CD4-positive, alpha-beta T cell treated with Interleukin-6 at 100 ng/mL for 8 hours (primary cell): ENCODE measurements around the gene PDGFB.
A peak's percentile ranks its signal among the peaks of the same experiment; 100 is the strongest.

ENCODE experiments used
- DNase-seq: peaks from one replicate; pipeline ENCODE4 v3.0.0-alpha.2; 2020; ENCODE audit warnings: mixed read lengths, low spot score

PDGFB gene

DNA sequence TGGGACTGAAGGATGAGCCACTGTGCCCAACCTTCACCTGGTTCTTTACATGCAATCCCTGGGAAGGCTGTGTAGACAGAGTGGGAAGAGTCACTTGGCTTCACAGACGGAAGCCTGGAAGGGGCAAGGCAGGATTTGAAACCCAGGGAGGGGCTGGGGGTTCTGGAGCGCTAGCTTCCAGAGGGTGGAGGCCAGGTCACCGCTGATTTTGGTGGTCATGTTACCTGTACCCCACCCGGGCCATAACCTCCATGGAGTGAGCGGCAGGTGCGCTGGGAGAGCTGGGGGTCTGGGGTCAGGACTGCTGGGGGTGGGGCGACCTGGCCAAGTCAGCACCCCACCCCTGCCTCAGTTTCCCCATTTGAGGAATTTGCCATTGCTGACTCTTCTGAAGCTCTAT lies 38.3 kb downstream of the PDGFB start:
- no peak for DNase-seq

DNA sequence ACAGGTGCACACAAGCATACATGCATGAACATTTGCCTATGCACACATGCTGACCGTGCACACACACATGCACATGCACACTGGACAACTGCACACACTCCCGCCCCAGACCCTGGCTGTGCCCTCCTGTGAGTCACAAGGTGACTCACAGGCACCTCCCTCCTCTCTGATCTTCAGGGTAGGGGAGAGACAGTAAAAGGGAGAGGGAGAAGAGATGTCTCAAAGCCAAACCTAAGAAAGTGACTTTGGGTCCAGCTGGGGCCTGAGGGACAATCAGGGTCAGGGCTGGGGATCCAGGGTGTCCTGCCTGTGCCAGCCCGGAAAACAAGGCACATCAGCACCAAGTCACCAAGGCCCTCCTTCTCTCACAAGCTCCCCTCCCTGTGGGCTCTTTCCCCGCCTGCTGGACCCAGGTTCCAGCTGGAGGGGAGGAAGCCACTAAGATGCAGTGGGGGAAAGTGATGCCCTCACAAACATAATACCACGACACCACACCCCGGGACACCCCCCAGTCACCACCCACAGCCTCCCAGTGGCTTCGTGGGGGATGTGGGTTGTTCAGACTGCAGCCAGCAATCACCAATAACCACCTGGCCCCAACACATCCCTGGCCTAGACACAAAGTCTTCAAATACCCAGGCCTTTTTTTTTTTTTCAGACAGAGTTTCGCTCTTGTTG lies 39.3 kb downstream of the PDGFB start:
- DNase-seq = peak; percentile 18

DNA sequence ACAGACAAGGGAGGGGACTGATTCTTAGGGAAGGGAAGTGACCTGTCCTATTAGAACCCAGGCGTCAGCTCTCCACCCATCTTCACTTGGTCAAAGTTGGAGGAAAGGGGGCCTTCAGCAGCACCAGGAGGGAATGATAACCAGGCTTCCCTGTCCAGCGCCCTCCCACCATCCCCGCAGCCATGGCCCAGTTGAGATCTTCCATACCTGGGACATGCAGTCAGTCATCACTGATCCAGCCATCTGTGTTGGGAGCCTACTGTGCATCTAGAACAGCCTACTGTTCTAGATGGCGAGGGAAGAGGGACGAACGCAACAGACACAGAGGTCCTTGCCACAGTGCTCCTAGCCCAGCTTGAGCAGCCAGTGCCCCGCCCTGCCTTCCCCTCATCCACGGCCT lies 40.6 kb downstream of the PDGFB start:
- DNase-seq = no peak

DNA sequence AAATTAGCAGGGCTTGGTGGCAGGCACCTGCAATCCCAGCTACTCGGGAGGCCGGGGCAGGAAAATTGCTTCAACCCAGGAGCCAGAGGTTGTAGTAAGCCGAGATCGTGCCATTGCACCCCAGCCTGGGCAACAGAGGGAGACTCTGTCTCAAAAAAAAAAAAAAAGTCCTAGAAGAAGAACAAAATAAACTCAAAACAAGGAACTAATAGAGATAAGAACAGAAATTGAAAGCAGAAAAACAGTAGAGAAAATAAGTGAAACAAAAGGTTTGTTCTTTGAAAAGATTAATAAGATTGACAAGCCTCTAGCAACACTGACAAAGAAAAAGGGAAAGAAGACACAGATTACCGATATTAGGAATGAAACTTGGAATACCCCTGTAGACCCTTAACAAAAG lies 47.2 kb downstream of the PDGFB start:
- DNase-seq = no peak

DNA sequence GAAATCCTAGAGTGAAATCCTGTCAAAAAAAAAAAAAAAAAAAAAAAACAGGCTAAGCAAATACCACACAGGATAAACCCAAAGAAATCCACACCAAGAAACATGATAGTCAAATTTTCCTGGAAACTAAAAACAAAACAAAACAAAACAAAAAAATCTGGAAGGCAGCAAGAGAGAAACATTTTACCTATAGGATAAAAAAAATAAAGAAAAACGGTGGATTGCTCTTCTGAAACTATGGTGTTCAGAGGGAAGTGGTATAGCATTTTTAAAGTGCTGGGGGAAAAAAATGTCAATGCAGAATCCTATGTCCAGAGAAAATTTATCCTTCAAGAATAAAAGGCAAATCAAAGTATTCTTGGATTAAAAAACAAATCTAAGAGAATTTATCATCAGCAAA lies 50.7 kb downstream of the PDGFB start:
- no peak for DNase-seq

DNA sequence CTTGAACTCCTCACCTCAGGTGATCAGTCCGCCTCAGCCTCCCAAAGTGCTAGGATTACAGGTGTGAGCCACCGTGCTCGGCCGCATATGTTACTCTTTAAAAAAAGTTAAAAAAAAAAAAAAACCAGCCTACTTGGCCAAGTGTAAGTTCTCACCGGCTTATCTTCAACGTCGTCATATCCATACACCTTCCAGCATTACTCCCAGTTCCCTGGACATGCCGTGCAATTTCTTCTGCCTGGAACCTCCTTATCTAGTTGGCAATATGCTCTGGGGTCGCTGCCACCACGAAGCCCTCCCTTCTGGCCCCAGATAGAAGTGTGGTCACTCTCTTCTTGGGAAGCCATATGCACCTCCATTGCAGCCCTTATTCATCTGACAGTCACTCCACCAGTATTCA lies 56.0 kb downstream of the PDGFB start:
- DNase-seq = no peak

DNA sequence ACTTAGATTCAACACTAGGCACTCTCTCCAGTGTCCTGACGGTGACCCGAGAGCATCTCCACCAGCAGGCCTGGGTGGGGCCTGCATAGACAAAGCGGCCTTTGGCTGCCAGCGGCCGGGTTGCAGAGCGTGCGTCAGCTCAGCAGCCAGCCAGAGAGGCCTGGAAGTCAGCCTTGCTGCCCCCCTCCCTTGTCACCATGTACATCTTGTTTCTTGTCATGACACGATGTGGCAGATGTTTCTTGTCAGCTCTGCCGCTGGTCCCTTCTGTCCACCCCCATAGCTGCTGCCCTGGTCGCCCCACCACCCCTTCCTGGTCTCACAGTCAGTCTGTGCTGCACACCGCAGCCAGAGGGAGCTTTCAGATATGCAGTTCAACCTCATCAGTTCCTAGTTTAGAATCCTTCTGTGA lies 59.2 kb downstream of the PDGFB start:
- DNase-seq = no peak

DNA sequence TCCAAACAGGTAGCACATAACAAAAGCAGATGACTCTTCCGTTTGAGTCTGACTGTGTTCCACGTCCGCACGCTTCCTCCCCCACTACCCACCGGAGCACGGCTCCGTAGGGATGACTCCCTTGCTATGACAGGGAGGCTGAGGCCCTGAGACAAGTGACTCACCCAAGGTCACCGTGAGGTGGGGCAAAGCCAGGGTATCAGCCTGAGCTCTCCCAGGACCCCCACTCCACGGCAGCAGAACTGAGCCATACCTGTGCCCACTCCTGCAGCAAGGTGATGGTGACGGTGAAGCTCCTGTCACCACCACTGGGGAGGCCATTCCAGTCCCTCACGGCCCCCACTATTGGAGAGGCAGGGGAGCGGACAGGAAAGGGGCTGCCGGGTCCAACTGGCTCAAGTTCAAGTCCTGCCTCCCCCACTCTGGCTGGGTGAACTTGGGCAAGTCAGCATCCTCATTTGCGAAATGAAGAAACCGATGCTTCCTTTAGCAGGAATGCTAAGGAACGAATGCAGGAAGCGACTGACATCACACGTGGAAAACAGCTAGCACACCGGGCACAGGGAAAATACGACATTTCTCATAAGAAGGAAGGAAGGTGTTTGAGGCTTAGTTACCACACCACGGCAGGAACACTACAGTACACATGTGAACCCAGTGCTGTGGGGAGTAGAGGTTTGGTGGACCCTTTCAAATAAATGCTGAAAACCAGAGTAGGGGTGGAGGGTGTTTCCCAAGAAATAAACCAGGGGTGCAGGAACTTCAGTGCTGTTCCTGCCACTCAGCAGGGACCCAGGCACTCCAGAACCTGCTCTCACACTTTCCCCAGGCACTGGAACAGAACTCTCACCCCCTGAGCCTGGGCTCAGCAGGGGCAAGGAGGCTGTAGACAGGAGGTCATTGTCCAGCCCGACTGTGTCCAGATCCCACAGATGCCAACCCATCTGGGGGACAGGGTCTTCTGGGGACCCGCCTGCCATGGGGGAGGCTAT lies 59.9 kb downstream of the PDGFB start:
- no peak for DNase-seq

DNA sequence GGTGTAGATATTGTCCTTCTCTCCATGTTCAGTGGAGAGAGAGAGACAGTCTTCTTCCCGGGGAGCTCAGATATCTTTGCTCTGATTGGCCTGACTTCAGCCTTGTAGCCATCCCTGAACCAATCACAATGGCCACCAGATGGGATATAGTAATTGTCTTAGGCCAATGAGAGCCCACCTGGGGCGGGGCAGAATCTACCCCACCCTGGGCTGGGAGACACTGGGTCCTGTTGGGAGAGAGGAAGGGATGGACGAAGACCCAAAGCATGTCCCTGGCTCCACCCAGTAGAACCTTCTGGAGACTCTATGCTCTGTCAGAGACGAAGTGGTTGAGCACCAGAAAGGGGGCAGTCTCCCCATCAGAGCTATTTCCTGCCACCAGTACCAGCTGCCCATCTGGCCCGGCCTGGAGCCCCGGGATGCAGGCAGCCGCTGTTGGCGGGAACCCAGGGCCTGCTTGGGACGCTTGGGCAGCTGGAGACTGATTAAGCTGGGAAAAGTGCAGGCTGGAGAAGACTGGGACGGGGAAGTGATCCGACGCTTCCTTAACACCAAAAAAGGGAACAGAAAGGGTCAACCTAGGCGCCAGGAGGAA lies 60.7 kb downstream of the PDGFB start:
- no peak for DNase-seq

DNA sequence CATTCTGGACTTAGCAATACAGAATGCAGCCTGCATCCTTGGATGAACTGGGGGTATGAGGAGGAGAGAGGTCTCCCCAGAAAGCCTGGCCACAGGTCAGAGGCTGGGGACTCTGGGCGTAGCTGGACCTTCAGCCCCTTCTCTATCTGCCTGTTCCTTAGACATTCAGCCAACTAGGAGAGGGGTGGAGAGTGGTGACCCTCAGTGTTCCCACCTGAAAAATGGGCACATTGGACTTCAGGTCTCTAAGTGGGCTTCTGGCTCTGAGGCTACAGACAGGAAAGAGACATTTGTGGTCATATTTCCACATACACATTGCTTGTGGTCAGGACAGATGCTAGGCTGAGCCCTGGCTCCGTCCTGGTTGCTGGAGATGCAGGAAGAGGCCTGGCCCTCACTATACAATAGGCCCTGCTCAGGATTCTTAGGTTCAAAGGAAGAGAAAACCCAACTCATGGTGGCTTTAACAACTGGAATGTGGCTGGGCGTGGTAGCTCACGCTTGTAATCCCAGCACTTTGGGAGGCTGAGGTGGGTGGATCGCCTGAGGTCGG lies 62.2 kb downstream of the PDGFB start:
- DNase-seq = no peak

DNA sequence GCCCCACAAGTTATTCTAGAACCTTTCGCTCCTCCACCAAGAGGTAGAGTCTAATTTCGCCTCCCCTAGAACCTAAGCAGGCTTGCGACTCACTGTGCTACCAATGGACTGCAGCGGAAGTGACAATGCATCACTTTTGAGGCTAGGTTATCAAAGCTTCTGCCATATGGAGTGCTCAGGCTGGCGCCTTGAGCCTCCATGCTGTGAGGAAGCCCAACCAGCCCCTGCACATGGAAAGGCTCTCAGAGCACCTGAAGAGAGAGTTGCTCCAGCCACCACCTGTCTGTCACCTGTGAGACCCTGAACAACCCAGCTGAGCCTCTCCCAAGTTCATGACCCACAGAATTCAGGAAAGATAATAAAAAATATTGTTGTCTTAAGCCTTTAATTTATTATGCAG lies 63.0 kb downstream of the PDGFB start:
- no peak for DNase-seq

DNA sequence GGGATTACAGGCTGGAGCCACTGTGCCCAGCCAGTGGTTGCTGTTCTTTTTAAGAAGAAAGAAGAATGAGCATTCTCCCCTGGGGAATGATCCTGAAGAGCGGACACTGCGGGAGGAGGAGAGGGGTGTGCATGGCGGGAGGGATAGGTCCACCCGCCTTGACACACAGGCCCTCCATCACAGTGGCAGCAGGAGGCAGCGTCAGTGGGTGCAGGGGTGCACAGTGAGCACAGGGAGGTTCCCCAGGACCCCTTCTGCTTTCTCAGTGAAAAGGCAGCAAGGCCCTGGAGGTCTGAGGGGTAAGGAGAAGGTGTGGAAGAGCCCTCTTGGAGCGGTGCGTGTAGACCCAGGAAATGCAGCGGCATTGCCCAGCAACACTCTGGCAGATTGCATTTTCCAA lies 63.4 kb downstream of the PDGFB start:
- DNase-seq = no peak

DNA sequence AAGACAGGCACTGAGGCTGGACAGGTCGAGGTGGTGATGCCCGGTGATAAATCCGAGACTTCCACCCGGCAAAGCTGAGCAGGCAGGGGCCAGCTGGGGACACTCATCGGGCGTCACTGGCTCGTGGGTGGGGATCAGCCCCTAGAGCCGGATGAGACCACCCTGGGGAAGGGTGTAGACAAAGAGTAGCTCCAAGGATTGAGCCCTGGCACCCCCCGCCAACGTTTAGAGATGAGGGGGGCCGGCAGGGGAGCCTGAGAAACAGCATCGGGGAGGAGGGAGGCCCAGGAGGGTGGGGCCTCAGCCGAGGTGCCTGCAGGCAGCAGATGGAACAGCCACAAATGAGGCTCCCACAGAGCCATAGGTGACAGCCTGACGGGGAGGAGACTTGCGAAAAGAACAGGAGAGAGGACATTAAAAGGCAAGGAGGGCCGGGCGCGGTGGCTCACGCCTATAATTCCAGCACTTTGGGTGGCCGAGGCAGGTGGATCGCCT lies 64.9 kb downstream of the PDGFB start:
- DNase-seq = no peak

DNA sequence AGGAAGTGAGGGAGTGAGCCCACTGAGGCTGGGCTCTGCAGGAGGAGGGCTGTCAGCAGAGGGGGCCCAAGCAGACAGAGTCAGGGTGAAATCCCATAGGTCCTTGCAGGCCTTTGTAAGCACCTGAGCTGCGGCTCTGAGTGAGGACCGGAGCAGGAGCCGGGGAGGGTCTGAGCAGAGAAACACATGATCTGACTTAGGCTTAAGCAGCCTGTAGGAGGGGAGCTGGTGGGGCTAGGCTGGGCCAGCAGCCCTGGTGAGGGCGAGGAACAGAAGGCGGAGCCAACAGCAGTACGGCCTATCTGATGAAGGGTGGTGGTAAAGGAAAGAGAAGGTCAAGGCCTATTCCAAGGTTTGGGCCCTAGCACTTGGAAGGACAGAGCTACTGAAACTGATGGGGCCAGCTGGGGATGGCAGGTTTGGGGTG lies 65.4 kb downstream of the PDGFB start:
- DNase-seq = no peak

DNA sequence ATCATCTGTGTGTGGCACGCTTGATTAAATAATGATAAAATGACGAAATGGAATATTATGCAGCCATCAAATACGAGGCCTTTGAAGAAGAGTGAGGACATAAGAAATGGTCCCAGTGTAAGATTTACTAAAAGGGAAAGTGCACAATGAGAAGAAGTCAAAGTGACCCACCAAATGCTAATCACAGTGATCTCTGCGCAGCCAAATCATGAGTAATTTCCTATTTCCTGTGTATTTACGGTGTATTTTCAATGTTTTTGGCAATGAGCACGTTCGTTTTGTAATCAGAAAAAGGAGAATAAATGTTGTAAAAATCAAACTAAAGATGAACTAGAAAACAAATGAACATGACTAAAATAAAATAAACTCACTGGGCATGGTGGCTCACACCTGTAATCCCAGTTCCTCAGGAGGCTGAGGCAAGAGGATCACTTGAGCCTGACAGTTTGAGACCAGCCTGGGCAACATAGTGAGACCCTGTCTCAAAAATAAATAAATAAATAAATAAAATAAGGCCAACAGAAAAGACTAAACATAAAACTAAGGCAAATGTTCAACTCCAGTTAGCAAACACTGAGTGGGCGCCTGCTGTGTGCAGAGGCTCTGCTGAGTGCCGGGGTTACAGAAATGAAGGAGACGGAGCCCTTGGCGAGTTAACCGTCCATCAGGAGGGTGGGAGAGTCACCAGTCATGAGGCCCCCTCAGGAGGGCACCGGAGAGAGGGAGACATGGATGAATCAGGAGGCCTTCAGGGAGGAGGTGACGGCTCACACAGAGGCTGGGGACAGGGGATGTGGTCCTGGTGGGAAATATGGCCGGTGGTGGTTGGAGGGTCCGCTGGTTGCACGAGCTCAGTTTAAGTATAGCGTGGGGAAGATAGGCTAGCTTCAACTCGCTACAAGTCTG lies 66.3 kb downstream of the PDGFB start:
- no peak for DNase-seq

DNA sequence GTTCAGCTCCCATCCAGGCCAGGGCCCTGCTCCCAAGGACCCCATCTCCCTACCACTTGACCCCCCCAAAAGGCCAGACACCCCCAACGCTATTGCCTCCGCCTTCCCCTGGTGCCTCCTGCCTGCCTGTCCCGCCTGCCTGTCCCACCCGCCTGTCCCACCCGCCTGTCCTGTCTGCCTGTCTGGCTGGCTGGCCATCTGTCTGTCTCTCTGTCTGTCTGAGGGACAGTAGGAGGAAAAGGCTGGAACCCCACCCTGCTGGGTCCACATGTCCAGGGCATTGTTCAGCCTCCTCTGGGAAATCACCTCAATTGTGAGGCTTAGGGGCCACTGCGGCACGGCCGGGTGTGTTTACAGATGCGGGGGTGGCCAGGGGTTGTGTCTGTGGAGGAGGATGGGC lies 67.0 kb downstream of the PDGFB start:
- no peak for DNase-seq

DNA sequence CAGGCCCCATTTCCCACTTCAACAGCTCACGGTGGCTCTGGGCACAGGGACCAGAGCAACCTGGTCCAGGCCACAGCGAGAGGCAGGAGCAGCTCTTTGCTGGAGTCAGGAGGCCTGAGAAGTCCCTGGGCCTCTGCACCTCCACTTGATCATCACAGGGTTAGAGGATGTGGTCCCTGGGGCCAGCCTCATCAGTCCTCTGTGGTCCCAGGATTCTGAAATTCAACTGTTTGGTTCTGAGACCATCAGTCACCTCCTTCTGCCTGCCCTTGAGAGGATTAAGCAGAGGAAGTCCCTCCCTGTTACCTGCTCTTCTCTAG lies 67.4 kb downstream of the PDGFB start:
- DNase-seq = no peak

DNA sequence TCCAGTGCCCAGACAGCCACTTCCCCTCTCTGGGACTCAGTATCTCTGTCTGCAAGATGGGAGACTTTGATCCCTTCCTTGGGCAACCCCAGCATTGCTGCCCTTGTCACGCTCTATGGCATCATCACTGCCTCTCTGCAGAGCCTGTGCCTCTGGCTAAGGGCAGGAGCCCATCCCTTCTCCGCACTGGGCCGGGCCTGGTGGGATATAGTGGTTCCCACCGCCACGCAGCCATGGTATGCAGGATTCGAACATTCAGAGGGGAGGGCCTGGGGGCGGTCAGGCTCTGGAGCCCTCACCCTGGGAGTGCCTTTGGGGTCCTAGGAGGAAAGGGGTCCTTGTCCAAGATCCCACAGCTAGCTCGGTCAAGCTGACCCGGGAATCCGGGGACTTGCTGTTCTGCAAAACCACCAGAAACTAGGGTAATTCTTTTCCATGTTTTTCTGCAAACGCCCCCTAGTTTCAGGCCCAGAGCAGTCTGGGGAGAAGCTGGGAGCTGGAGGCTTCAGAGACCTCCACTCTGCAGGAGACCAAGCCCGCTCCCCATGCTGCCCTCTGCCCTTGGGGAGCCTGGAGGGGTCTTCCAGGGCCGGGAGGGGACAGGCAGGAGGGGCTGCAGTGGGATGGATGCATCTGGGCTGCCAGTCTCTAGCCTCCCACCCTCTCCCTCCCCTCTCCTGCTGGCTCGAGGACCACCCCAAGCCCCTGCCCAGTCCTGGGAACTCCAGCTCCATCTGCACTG lies 67.9 kb downstream of the PDGFB start:
- no peak for DNase-seq

DNA sequence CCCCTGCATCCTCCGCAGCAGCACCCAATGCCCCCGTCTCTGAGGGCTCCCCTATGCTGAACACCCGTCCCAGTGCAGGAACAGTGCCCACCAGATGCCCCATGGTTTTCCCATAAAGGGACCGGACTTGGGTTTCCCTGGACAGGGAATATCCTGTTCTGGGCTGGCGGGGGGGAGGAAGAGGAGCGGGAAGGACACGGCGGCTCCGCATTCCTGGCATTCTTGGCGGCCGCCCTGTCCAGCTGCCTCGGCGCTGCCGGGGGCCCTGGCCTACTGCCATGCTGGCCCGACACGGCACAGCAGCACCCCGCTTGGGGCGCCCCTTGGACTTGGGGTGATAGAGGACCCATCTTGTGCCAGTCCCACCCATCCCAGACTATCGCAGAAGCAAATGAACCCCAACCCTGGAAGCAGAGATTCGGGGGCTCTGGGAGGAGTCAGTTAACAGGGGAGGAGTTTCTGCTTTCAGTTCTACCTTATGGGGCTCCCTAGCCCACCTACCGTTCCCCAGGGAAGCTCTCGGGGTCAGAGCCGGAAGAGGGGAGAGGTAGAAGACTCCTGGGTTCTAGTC lies 68.6 kb downstream of the PDGFB start:
- DNase-seq = no peak

DNA sequence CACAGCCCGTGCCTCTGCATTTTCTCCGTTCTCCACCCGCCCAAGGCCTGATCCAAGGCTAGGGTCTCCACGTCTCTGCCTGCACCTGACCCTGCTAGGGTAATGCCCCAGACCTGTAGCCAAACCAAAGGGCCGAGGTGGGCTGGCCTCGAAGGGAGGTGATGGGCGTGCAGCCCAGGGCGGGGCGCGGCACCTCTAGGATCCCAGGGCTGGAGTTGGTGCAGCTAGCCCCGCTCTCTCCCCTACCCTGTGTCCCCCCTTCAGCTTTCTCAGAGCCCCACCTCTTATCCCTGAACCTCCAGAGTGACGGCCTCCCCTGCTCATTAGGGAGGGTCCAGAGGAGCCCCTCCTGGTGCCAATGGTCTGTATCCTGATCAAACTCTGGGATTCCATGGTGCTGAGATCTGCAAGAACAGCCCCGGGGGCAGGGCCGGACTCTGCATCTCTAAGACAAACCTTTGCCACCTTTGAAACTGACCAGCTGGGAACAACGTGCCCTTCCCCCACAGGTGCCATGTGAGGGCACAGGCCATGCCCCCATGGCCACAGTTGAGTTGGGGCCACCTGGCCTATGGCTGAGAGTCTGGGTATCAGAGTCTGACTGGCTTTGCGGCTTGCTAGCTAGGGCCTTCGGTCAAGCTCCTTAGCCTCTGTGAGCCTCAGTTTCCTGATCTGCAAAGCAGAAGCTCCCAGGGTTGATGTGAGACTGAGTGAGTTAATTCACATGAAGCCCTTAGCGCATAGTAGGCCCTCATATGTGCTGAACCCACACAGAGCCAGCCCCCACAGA lies 69.2 kb downstream of the PDGFB start:
- no peak for DNase-seq
